ENCODE data around the gene CNOT6L.

The CNOT6L gene

GRCh38 chr4:77844363-77844762 lies 25.2 kb upstream of the CNOT6L start:
- no peak for TF ChIP-seq CTCF (IDR thresholded peaks at IDR 0.05; ENCODE audit: borderline replicate concordance, control extremely low read depth, extremely low read depth, insufficient read depth, missing control alignments)
- in situ Hi-C loops (cut with MboI; ENCODE audit: low sequenced_read_pairs, unreplicated experiment) = no loop called here
- DNase-seq (ENCODE audit: low spot score) = no peak

- TF ChIP-seq CTCF (IDR thresholded peaks at IDR 0.05; ENCODE audit: borderline replicate concordance, control extremely low read depth, extremely low read depth, insufficient read depth, missing control alignments) = no peak
- no peak for DNase-seq (ENCODE audit: low spot score)
- in situ Hi-C loops (cut with MboI; ENCODE audit: low sequenced_read_pairs, unreplicated experiment) = no loop called here
Observed at GRCh38 chr4:77843628-77844027, 24.5 kb upstream of the CNOT6L start.

GRCh38 chr4:77834403-77834802 lies 15.2 kb upstream of the CNOT6L start:
- TF ChIP-seq CTCF (IDR thresholded peaks at IDR 0.05; ENCODE audit: borderline replicate concordance, control extremely low read depth, extremely low read depth, insufficient read depth, missing control alignments) = no peak
- no peak for DNase-seq (ENCODE audit: low spot score)
- in situ Hi-C loops (cut with MboI; ENCODE audit: low sequenced_read_pairs, unreplicated experiment) = no loop called here

- in situ Hi-C loops (cut with MboI; ENCODE audit: low sequenced_read_pairs, unreplicated experiment) = no loop called here
- DNase-seq (ENCODE audit: low spot score) = no peak
- no peak for TF ChIP-seq CTCF (IDR thresholded peaks at IDR 0.05; ENCODE audit: borderline replicate concordance, control extremely low read depth, extremely low read depth, insufficient read depth, missing control alignments)
Observed at GRCh38 chr4:77833126-77833724, 14.1 kb upstream of the CNOT6L start.

- TF ChIP-seq CTCF (IDR thresholded peaks at IDR 0.05; ENCODE audit: borderline replicate concordance, control extremely low read depth, extremely low read depth, insufficient read depth, missing control alignments) = no peak
- in situ Hi-C loops (cut with MboI; ENCODE audit: low sequenced_read_pairs, unreplicated experiment) = no loop called here
- no peak for DNase-seq (ENCODE audit: low spot score)
Observed at GRCh38 chr4:77827343-77827742, 8.2 kb upstream of the CNOT6L start.

GRCh38 chr4:77826275-77826674 lies 7.1 kb upstream of the CNOT6L start:
- no peak for DNase-seq (ENCODE audit: low spot score)
- no peak for TF ChIP-seq CTCF (IDR thresholded peaks at IDR 0.05; ENCODE audit: borderline replicate concordance, control extremely low read depth, extremely low read depth, insufficient read depth, missing control alignments)
- in situ Hi-C loops (cut with MboI; ENCODE audit: low sequenced_read_pairs, unreplicated experiment) = no loop called here

Data from GM13976 (cell line).